PFSK-1 (cell line): Measurements from ENCODE around the gene NIFK.

Experiments used
- FOXP2 ChIP-seq: optimal IDR thresholded peaks from 2 replicates; pipeline ENCODE3; 2011; ENCODE audit warnings: borderline replicate concordance, control low read depth, inconsistent platforms; ENCODE audit not compliant: insufficient read depth; ENCODE audit errors: extremely low read length, extremely low read depth
- POLR2AphosphoS5 ChIP-seq: IDR thresholded peaks from 2 replicates; pipeline ENCODE4 v1.6.1; 2012; ENCODE audit warnings: low read depth, mild to moderate bottlenecking, control low read depth, low read length, moderate library complexity
- SIN3A ChIP-seq: IDR thresholded peaks from 2 replicates; pipeline ENCODE4 v1.6.1; 2012; ENCODE audit warnings: mild to moderate bottlenecking, low read length, moderate library complexity, borderline replicate concordance; ENCODE audit not compliant: insufficient read depth
- TAF1 ChIP-seq: IDR thresholded peaks from 2 replicates; pipeline ENCODE4 v1.6.1; 2012; ENCODE audit warnings: low read length, control low read depth, borderline replicate concordance; ENCODE audit not compliant: insufficient read depth
- TF ChIP-seq, protein P1 (sequence below), 2 experiments: IDR thresholded peaks; 2 replicates each; pipeline versions ENCODE4 v1.6.1 to v1.8.0; 2011 to 2012; ENCODE audit warnings: low read depth in 2 of 2, low read length in 2 of 2, control low read depth in 1 of 2, inconsistent platforms in 1 of 2, mild to moderate bottlenecking in 1 of 2, moderate library complexity in 1 of 2; ENCODE audit not compliant: insufficient read depth in 1 of 2

The NIFK gene

DNA sequence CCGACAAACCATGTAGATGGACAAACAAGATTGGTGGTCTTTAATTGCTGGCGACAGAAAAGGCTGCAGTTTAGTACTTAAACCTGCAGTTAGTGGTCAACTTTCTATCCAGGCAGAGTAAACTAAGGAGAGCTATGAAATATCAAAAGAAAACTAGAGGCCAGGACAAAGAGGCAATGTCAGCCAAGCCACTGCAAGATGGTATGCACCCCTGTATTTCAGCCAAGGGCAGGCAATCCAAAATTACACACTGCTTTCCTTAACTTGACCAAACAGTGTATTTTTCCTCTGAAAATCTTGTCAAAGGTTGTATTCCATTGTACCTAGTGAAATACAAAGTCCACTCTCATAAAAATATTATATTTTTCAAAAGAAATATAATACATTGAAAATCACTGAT, 9.3 kb downstream of the NIFK start:
- no peak for TF ChIP-seq SIN3A

DNA sequence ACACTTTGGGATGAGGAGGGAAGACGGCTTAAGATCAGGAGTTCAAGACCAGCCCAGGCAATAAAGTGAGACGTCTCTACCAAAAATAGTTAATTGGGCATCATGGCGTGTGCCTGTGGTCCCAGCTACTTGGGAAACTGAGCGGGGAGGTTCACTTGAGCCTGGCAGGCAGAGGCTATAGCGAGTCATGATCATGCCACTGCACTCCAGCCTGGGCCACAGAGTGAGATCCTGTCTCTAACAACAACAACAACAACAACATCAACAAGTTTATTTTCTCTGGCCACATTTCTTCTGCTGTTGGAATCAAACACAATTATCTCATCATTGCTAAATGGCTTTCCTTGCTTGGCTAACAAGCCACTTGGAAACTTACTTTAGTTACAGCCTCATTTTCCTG, 13.4 kb downstream of the NIFK start:
- no peak for TF ChIP-seq FOXP2
- TF ChIP-seq TAF1: no peak
- no peak for TF ChIP-seq POLR2AphosphoS5
- TF ChIP-seq SIN3A: no peak
- TF ChIP-seq, protein P1, sequence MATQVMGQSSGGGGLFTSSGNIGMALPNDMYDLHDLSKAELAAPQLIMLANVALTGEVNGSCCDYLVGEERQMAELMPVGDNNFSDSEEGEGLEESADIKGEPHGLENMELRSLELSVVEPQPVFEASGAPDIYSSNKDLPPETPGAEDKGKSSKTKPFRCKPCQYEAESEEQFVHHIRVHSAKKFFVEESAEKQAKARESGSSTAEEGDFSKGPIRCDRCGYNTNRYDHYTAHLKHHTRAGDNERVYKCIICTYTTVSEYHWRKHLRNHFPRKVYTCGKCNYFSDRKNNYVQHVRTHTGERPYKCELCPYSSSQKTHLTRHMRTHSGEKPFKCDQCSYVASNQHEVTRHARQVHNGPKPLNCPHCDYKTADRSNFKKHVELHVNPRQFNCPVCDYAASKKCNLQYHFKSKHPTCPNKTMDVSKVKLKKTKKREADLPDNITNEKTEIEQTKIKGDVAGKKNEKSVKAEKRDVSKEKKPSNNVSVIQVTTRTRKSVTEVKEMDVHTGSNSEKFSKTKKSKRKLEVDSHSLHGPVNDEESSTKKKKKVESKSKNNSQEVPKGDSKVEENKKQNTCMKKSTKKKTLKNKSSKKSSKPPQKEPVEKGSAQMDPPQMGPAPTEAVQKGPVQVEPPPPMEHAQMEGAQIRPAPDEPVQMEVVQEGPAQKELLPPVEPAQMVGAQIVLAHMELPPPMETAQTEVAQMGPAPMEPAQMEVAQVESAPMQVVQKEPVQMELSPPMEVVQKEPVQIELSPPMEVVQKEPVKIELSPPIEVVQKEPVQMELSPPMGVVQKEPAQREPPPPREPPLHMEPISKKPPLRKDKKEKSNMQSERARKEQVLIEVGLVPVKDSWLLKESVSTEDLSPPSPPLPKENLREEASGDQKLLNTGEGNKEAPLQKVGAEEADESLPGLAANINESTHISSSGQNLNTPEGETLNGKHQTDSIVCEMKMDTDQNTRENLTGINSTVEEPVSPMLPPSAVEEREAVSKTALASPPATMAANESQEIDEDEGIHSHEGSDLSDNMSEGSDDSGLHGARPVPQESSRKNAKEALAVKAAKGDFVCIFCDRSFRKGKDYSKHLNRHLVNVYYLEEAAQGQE (IDR thresholded peaks at IDR 0.05; ENCODE audit: insufficient read depth in 1 of 2, low read depth in 2 of 2, low read length in 2 of 2): no peak

DNA sequence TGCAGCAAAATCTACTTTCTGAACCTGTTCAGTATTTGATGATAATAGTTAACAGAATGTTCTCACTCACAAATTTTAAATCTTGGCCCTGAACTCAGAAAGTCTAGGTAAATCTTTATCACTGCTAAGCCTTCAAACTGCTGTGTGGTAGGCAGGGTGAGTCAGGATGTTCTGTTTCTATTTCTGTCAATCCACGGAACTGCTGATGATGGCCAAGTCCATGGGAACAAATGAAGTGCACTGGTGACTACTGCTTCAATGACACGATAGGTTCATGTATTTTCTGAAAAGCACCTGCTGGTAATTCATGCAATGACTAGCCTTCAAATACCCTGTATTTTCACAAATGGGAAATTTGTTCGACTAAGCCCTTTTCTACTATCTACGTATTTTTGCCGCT, 14.2 kb downstream of the NIFK start:
- TF ChIP-seq POLR2AphosphoS5 (no peak), TAF1 (no peak), SIN3A (no peak), FOXP2 (no peak)
- TF ChIP-seq, protein P1 (IDR thresholded peaks at IDR 0.05; ENCODE audit: insufficient read depth in 1 of 2, low read depth in 2 of 2, low read length in 2 of 2): no peak

DNA sequence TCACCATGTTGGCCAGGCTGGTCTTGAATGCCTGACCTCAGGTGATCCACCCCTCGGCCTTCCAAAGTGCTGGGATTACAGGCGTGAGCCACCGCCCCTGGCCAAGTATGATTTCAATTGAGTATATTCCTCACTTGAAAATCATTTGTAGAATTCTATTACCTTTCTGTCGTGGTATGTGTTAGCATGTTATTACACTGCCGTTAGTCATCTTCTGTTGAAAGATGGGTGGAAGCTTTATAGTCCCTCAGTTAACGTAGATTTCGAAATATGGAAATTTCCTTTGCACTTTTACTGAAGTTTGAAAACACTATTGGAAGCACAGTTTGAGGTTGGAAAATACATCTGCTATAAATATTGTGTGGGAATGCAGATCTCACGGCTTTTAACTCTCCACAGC, 14.7 kb downstream of the NIFK start:
- TF ChIP-seq POLR2AphosphoS5: no peak
- TF ChIP-seq, protein P1 (IDR thresholded peaks at IDR 0.05; ENCODE audit: insufficient read depth in 1 of 2, low read depth in 2 of 2, low read length in 2 of 2): no peak
- TF ChIP-seq FOXP2: no peak
- no peak for TF ChIP-seq TAF1
- no peak for TF ChIP-seq SIN3A

DNA sequence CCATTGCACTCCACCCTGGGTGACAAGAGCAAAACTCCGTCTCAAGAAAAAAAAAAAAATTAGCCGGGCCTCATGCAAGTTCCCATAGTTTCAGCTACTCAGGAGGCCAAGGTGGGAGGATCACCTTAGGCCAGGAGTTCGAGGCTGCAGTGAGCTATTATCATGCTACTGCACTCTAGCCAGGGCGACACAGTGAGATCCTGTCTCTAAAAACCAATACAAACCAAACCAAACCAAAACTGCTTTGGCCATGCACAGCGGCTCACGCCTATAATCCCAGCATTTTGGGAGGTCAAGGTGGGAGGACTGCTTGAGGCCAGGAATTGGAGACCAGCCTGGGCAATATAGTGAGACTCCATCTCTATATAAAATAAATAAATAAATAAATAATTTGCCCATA, 19.1 kb downstream of the NIFK start:
- TF ChIP-seq TAF1 (no peak), FOXP2 (no peak), SIN3A (no peak), POLR2AphosphoS5 (no peak)
- TF ChIP-seq, protein P1 (IDR thresholded peaks at IDR 0.05; ENCODE audit: insufficient read depth in 1 of 2, low read depth in 2 of 2, low read length in 2 of 2): no peak
